ENCODE measurements around the gene TBC1D1. TPM values are rescaled to one million over a fixed set of nuclear protein-coding genes. Genes with fewer than 3 reads are reported as not detected.

Gene TBC1D1
- total RNA-seq, 1 donor from 2014 or later, result 54.5 TPM

- no peaks in the 10 kb centered on the region for H3K4me1 ChIP-seq (ENCODE audit: insufficient read depth, low read length)
- H2AFZ ChIP-seq (ENCODE audit: low read depth, low read length), result no peak overlapping the region
- H4K20me1 ChIP-seq (ENCODE audit: insufficient read depth, low read length), result no peaks in the 10 kb centered on the region
- Mint-ChIP-seq H3K27ac (ENCODE audit: unreplicated experiment) (no peak overlapping the region), H3K27me3 (ENCODE audit: low read depth, unreplicated experiment) (no peaks in the 10 kb centered on the region), H3K4me3 (ENCODE audit: unreplicated experiment) (no peak overlapping the region), H3K9me3 (ENCODE audit: unreplicated experiment) (no peaks in the 10 kb centered on the region), H3K36me3 (ENCODE audit: low read depth, unreplicated experiment) (peaks cover 10% of the 10 kb centered on the region), H3K4me1 (ENCODE audit: low read depth, unreplicated experiment) (no peaks in the 10 kb centered on the region)
- H3K9ac ChIP-seq (ENCODE audit: low read length), result no peak overlapping the region
- no peaks in the 10 kb centered on the region for H3K79me2 ChIP-seq (ENCODE audit: insufficient read depth, low read length)
- peak; percentile 71 for FAIRE-seq
- DNase-seq (ENCODE audit: low read depth), result peak; percentile 70
- TF ChIP-seq CTCF (IDR thresholded peaks at IDR 0.05; ENCODE audit: insufficient read depth, low read depth, low read length) (no peak), EZH2 (IDR thresholded peaks at IDR 0.05; ENCODE audit: insufficient read depth, low read length) (no peak)
- H3K9me3 ChIP-seq (ENCODE audit: insufficient read depth, low read depth, low read length), result no peaks in the 10 kb centered on the region
- no peaks in the 10 kb centered on the region for H3K27me3 ChIP-seq (ENCODE audit: insufficient read depth, low read length)
- H3K36me3 ChIP-seq (ENCODE audit: insufficient read depth, low read length), result no peaks in the 10 kb centered on the region
- no peak overlapping the region for H3K27ac ChIP-seq (ENCODE audit: low read depth, low read length)
- H3K4me3 ChIP-seq (ENCODE audit: insufficient read depth, low read depth, low read length), result no peak overlapping the region
- H3K4me2 ChIP-seq (ENCODE audit: low read length), result no peak overlapping the region
Observed at GRCh38 chr4:38092701-38093100, 201.8 kb downstream of the TBC1D1 start.

- H3K79me2 ChIP-seq (ENCODE audit: insufficient read depth, low read length), result no peaks in the 10 kb centered on the region
- H3K36me3 ChIP-seq (ENCODE audit: insufficient read depth, low read length), result no peaks in the 10 kb centered on the region
- no peak overlapping the region for H3K4me2 ChIP-seq (ENCODE audit: low read length)
- Mint-ChIP-seq H3K4me3 (ENCODE audit: unreplicated experiment) (no peak overlapping the region), H3K4me1 (ENCODE audit: low read depth, unreplicated experiment) (no peaks in the 10 kb centered on the region), H3K27ac (ENCODE audit: unreplicated experiment) (no peak overlapping the region), H3K27me3 (ENCODE audit: low read depth, unreplicated experiment) (no peaks in the 10 kb centered on the region), H3K9me3 (ENCODE audit: unreplicated experiment) (no peaks in the 10 kb centered on the region), H3K36me3 (ENCODE audit: low read depth, unreplicated experiment) (peaks cover 10% of the 10 kb centered on the region)
- no peaks in the 10 kb centered on the region for H3K27me3 ChIP-seq (ENCODE audit: insufficient read depth, low read length)
- DNase-seq (ENCODE audit: low read depth) (no peak), FAIRE-seq (no peak)
- no peak overlapping the region for H3K27ac ChIP-seq (ENCODE audit: low read depth, low read length)
- H3K4me1 ChIP-seq (ENCODE audit: insufficient read depth, low read length), result peaks cover 4% of the 10 kb centered on the region
- no peak overlapping the region for H3K9ac ChIP-seq (ENCODE audit: low read length)
- H3K4me3 ChIP-seq (ENCODE audit: insufficient read depth, low read depth, low read length), result no peak overlapping the region
- no peaks in the 10 kb centered on the region for H3K9me3 ChIP-seq (ENCODE audit: insufficient read depth, low read depth, low read length)
- no peak overlapping the region for H2AFZ ChIP-seq (ENCODE audit: low read depth, low read length)
- no peaks in the 10 kb centered on the region for H4K20me1 ChIP-seq (ENCODE audit: insufficient read depth, low read length)
- TF ChIP-seq CTCF (IDR thresholded peaks at IDR 0.05; ENCODE audit: insufficient read depth, low read depth, low read length) (no peak), EZH2 (IDR thresholded peaks at IDR 0.05; ENCODE audit: insufficient read depth, low read length) (no peak)
Observed at GRCh38 chr4:38094419-38094818, 203.5 kb downstream of the TBC1D1 start.

GRCh38 chr4:38095691-38096090 lies 204.8 kb downstream of the TBC1D1 start:
- peak; percentile 23 for FAIRE-seq
- H3K4me1 Mint-ChIP-seq (ENCODE audit: low read depth, unreplicated experiment), result peaks cover 7% of the 10 kb centered on the region
- H3K27ac Mint-ChIP-seq (ENCODE audit: unreplicated experiment), result no peak overlapping the region

More at GRCh38 chr4:38095691-38096090, 204.8 kb downstream of the TBC1D1 start:
- Histone ChIP-seq H3K9me3 (ENCODE audit: insufficient read depth, low read depth, low read length) (no peaks in the 10 kb centered on the region), H3K79me2 (ENCODE audit: insufficient read depth, low read length) (no peaks in the 10 kb centered on the region), H3K27me3 (ENCODE audit: insufficient read depth, low read length) (no peaks in the 10 kb centered on the region), H3K4me3 (ENCODE audit: insufficient read depth, low read depth, low read length) (no peak overlapping the region), H3K27ac (ENCODE audit: low read depth, low read length) (no peak overlapping the region), H3K9ac (ENCODE audit: low read length) (no peak overlapping the region), H3K4me2 (ENCODE audit: low read length) (no peak overlapping the region), H3K4me1 (ENCODE audit: insufficient read depth, low read length) (peaks cover 14% of the 10 kb centered on the region), H4K20me1 (ENCODE audit: insufficient read depth, low read length) (no peaks in the 10 kb centered on the region), H3K36me3 (ENCODE audit: insufficient read depth, low read length) (no peaks in the 10 kb centered on the region), H2AFZ (ENCODE audit: low read depth, low read length) (no peak overlapping the region)
- no peak for DNase-seq (ENCODE audit: low read depth)
- no peak for TF ChIP-seq CTCF (IDR thresholded peaks at IDR 0.05; ENCODE audit: insufficient read depth, low read depth, low read length)
- no peak for TF ChIP-seq EZH2 (IDR thresholded peaks at IDR 0.05; ENCODE audit: insufficient read depth, low read length)
- no peaks in the 10 kb centered on the region for H3K27me3 Mint-ChIP-seq (ENCODE audit: low read depth, unreplicated experiment)
- no peak overlapping the region for H3K4me3 Mint-ChIP-seq (ENCODE audit: unreplicated experiment)
- H3K9me3 Mint-ChIP-seq (ENCODE audit: unreplicated experiment), result no peaks in the 10 kb centered on the region
- H3K36me3 Mint-ChIP-seq (ENCODE audit: low read depth, unreplicated experiment), result peaks cover 7% of the 10 kb centered on the region

Measured in astrocyte (in vitro differentiated cells and primary cell).